HS-27A (cell line): ENCODE results near the gene ZSWIM1.

ENCODE experiments used
- DNase-seq: peaks from one replicate; pipeline ENCODE4 v3.0.0-alpha.2; 2012; ENCODE audit warnings: low read depth, missing footprints

Gene ZSWIM1

DNA sequence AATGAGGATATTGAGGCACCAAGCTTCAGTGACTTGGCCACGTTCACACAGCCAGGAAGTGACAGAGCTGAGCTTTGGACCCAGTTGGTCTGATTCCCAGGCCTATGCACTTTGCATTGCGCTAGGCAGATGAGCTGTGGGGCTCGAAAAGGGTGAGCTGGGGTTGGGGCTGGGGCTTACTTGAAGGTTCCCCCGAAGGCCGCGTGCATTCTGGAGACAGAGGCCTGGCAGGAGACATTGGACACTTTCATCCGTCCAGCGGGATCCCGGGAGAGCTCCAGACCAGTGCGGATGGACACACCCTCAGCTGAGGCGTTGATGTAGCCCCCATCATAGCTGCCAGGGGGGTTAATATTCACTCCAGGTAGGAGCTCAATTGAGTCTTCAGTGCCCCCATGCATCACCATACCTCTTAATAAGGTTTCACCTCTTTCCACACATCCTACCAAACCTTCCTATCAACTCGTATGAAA lies 28.3 kb downstream of the ZSWIM1 start:
- DNase-seq: no peak

DNA sequence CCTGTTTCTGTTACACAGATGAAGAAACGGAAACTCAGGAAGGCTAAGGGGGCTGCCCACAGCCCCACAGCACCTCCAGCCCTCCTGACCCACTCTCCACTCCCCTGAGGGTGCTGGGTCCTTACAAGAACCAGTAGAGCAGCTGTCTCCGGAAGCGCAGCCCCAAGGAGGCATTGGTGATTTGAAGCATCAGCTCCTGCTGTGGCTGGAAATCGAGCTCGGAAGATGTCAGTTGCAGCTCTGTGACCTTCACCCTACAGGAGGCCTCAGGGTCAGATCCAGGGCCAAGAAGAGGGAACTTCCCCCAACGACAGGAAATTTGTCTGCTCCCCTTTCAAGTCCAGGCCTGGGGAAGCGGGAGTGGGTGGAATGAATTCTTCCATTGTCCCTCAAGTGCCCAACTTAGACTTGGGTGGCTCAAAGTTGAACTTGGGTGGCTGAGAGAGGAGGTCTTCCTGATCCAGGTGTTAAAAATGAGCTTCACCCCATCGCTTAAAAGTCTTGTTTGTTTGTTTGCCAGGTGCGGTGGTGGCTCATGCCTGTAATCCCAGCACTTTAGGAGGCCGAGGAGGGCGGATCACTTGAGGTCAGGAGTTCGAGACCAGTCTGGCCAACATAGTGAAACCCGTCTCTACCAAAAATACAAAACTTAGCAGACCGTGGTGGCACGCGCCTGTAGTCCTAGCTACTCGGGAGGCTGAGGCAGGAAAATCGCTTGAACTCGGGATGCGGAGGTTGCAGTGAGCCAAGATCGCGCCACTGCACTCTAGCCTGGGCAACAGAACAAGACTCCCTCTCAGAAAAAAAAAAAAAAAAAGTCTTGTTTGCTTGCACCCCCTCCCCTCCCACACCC lies 29.0 kb downstream of the ZSWIM1 start:
- DNase-seq: no peak

DNA sequence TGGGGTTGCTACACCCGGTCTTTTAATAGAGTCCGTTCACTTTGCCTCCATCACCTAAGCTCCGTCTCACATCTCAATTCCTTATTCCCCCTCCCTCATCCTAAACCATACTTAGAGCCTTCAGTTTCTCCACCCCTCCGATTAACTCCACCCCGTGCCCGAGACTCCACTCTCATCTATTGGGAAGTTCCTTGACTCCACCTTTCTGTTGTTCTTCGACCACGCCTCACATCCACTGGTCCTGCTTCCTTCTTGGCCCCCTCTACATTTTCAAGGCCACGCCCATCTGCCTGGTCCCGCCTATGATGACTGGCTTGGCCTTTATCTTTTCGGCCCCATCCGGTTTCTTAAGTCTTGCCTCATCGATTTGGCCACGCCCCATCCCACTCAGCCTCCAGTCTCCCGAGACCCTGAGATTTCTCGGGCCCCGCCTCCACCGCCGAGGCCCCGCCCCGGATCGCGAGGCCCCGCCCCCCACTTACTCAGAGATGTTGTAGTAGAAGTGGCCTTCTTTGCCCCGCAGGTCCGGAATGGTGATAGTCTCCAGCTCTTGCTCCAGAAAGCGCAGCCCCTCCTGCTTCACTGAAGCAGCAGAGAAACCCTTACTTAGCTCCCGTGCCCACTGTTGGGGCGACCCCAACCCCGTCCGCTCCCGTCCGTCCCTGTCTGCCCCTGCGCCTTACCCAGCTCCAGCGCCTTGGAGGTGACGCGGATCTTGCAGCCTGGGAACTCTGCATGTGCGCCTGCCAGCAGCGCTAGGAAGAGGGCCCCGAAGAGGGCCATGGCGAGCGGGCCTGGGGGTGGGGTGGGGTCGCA lies 29.9 kb downstream of the ZSWIM1 start:
- DNase-seq: peak; percentile 78

DNA sequence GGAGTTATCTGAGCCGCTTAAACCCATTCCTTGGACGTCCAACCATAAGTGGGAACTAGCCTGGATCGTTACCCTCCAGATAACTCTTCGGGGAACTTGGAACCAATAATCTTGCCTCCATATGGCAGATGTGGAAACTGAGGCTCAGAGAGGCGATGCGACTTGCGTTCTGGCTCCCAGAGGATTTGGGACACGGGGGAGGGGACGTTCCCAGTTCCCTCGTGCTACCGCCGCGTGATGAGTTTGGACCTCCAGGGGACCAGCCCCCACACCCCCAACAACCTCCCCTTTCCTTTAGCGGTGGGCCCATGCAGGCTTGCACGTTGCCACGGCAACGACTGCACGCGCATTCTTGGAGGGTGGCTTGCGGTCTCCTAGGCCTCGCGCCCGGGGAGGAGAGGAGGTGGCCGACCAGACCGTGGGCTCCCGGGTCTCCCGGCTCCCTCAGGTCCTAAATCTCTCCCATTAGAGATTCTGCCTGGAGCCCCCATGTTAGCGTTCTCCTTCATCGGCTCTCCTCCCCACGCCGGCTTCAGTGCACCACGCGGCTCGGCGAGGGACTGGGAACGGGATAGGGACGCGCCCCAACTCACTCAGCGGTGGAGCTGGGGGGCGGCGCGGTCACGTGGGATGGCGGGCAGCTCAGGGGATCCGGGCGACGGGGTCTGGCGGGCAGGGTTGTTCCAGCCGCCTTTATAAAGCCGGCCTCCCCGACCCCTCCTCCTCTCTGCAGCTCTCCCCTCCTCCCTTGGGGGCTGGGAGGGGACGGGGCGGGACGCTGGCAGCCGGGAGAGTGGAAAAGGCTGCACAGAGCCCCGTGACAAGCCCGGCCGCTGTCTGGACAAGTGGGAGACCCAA lies 30.7 kb downstream of the ZSWIM1 start, which contains the start of gene PLTP:
Gene PLTP (minus strand): TSS at position 670 of the 858 bp plus-strand sequence. CDS start 703 bp downstream, outside the sequence.
- no peak for DNase-seq

DNA sequence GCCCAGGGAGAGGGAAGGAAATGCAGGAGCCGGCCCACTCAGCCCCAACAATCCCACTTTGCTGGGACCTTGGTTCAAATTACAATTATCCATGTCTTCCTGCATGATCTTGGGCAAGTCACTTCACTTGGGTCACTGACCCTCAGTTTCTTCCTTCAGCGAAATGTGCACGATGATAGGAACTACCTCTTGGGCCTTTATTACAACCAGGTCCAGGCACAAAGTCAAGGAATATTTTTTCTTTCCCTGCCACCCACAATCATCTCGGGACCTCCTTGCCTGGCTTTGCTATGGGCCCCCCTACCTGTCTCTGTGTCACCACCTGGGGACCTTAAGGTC lies 31.3 kb downstream of the ZSWIM1 start:
- no peak for DNase-seq

DNA sequence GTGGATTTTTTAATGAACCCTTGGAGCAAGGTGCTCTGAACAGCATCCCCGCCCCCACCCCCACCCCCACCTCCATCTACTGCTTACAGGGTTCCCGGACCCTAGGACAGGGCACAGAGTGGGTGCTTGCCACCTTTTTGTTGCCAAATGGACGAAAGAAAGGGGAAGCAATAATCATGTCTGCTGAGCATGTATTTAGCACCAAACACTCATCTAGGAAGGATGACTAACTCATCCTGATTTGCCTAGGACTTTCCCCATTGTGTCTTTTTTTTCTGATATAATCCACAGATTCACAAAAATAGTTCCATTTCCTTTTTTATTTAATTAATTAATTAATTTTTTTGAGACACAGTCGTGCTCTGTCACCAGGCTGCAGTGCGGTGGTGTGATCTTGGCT lies 32.1 kb downstream of the ZSWIM1 start:
- no peak for DNase-seq

DNA sequence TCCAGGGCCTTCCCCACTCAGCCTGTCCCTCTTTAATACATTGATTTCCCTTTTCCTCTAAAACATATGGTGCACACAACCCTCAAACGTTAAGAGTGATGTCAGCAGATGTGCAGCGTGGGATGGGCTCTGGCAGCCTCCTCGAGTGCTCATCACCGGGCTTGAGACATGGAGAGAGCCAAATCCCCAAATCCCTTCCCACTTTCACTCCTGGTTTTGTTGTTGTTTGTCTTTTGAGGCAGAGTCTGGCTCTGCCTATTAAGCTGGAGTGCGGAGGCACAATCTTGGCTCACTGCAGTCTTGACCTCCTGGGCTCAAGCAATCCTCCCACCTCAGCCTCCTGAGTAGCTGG lies 36.7 kb downstream of the ZSWIM1 start:
- no peak for DNase-seq

DNA sequence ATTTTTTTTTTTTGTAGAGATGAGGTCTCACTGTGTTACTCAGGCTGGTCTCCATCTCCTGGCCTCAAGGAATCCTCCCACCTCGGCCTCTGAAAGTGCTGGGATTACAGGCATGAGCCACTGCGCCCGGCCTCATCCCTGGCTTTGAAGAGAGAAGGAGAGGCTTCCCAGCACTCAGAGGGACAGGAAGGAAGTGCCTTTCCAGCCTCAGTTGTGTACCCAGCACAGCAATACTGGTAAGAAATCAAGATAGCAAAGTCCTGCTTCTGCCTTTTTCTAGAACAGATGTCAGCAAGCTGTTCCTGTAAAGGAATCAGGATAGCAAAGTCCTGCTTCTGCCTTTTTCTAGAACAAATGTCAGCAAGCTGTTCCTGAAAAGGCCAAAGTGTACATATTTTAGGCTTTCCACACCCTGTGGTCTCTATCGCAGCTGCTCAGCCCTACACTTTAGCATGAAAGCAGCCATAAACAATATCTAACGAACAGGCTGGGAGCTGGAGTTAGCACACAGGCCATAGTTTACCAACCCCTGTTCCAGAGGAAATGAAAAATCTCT lies 37.2 kb downstream of the ZSWIM1 start:
- DNase-seq: no peak

DNA sequence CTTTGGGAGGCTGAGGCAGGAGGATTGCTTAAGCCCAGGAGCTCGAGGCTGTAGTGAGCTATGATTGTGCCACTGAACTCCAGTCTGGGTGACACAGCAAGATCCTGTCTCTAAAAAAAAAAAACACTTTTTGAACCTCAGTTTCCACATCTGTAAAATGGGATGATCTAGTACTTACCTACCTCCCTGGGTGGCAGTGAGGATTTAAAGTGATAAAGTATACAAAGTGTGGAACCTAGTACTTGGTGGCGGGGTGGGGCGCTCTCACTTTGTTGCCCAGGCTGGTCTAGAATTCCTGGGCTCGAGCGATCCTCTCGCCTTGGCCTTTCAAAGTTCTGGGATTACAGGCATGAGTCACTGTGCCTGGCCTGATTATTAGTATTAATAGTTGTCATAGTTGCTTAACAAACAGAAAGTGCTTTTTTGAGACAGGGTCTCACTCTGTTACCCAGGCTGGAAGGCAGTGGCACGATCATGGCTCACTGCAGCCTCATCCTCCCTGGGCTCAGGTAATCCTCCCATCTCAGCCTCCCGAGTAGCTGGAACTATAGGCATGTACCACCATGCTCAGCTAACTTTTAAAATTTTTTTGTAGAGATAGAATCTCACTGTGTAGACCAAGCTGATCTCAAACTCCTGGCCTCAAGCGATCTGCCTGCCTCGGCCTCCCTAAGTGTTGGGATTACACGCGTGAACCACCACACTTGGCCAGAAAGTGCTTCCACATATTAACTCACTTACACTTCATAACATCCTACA lies 37.9 kb downstream of the ZSWIM1 start:
- no peak for DNase-seq

DNA sequence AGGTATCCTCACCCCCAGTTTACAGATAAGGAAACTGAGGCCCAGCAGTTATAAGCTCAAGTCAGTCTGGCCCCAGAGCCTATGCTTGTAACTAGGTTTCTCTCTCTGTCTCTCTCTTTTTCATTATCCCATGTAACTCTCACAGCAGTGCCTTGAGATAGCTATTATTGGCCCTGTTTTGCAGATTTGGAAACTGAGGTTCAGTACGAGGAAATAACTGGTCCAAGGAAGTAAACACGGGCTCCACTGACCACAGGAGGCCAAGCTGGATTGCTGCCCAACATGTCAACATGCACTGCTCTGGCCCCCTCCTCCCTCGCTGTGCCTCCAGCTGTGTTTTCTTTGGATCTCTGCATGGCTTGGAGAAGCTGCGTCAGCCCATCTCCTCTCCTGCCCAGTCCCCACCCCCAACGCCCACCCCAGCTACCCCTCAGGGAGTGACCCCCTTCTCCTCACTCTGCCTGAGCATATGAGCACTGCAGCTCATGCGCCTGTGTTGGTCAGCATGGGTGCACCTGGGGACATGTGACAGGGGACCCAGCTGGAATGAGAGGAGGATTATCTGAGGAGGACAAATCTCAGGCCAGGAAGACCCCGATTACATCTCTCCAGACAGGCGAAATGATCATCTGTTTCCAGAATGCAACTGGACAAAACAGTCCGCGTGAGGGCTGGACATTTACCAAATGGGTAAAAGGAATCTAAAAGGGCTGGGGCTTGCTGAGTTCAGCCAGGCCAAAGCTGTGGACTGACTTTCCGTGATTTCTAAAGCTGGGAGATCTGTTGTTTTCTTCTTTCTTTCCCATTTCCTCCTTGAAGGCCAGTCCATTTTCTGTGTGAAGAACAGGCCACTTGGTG lies 38.7 kb downstream of the ZSWIM1 start:
- DNase-seq: no peak

DNA sequence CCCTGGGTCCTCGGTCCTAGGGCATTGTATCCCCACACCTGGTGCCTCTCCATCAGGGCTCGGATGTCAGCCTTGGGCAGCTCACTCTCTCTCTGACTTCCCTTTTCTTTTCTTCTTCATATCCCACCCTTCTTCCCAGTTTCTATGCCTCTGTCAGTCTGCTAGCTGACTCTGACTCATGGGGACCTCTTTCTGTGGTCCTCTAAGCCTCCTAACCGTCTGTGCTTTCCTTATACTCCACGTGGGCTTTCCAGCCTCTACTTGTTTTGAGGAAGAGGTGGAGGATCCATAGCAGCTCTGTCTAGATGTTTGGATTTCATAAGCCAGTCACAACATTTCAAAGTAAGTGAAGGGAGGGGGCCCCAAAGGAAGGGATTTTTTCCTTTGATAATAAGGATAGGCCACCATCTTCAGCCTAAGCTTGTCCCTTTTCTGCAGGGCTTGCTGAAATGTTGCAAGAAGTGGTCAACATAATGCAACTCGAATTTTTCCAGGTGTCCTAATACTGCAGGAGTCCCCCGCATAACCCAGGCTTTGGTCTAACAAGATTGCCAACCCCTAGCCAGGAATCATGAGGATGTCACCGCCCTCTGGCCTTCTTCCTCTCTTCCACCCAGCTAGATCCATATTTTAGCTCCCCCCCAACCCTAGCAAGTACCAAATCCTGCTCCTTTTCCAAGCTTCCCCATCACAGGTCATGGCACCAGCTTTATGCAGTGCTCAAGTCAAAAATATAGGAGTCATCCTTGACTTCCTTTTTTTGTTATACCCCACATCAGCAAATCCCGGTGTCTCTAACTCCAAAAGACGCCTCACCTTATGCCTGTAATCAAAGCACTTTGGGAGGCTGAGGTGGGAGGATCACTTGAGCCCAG lies 39.7 kb downstream of the ZSWIM1 start:
- no peak for DNase-seq

DNA sequence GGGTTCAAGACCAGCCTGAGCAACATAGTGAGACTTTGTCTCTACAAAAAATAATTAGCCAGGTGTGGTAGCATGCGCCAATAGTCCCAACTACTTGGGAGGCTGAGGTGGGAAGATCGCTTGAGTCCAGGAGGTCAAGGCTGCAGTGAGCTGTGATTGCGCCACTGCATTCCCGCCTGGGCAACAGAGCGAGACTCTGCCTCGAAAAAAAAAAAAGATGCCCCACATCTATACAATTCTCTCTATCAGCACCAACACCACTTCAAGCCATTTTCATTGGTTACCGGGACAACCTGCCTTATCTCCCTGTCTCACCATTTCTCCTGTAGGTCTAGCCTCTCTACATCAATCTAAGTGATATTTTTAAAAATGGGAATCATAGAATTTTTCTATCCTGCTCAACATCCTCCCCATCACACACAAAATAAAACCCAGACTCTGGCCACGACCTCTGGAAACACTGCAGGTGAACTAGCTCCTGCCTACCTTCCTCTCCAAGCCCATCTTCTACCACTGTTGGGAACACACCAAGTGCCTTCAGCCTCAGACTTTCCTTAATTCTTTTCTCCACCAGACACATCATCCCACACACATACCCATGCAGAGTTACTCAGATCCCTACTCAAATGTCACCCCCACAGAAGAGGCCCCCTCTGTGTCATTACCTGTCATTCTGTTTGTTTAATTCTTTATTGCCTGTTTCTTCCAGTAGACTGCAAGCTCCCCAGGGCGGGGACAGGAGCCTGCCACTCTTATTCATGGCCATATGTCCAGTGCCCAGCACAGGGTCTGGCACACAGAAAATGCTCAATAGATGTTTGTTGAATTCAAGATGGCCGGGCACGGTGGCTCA lies 40.5 kb downstream of the ZSWIM1 start:
- no peak for DNase-seq

DNA sequence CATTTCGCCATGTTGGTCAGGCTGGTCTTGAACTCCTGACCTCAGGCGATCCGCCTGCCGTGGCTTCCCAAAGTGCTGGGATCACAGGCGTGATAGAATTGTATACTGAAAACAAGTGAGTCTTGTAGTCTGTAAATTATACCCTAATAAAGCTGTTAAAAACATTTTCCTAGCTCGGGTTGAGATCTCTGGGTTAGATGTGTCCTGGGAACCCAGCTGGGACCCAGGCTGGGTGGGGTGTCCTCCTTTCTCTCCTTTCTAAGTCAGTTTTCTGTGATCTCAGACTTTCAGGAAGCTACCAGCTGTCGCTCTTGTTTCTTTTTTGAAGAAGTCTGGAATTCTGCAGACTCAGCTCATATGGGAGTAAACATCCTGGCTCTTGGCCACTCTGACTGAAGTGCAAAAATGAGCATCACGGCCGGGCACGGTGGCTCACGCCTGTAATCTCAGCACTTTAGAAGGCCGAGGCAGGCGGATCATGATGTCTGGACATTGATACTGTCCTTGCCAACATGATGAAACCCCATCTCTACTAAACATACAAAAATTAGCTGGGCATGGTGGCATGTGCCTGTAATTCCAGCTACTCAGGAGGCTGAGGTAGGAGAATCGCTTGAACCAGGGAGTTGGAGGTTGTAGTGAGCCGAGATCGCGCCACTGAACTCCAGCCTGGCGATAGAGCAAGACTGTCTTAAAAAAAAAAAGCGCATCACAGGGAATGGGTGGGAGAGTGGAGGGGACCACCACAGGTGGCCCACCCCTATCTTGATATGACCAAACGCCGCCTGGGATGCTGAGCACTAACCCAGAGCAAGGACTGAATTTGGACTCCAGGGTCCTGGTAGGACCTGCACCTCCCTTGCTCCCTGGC lies 43.6 kb downstream of the ZSWIM1 start:
- DNase-seq: no peak

DNA sequence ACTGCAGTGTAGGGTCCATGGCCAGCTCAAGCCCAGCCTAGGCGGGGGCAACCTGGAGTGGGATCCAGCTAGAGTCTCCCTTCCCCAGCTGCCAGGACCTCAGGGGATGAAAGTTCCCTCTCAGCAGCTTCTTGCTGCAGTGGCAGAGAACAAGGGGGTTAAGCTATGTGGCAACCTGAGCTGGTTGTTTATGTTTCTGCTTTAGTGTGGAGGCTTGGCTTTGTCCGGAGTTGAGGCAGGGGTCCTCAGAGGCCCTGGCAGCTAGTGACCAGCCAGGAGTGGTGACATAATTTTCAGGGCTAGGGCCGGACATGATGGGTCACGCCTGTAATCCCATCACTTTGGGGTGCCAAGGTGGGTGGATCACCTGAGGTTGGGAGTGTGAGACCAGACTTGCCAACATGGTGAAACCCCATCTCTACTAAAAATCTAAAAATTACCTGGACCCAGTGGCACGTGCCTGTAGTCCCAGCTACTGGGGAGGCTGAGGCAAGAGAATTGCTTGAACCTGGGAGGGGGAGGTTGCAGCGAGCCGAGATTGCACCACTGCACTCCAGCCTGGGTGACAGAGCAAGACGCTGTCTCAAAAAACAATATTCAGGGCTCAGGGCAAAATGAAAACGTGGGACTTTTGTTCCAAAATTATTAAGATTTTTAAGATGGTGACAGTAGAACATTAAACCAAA lies 44.9 kb downstream of the ZSWIM1 start:
- no peak for DNase-seq

DNA sequence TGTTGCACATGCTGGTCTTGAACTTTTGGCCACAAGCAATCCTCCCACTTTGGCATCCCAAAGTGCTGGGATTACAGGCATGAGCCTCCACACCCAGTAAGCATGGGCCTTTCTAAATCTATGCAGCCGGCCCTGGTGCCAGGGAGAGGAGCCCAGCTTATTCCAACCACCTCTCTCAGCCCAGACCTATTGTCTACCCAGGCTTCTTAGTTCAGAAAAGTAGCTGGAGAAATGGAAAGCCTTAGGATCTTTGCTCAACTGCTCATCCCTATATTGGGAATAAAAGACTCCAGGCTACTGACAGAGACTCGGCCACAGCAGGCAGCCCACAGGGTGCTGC lies 45.7 kb downstream of the ZSWIM1 start:
- DNase-seq: no peak

DNA sequence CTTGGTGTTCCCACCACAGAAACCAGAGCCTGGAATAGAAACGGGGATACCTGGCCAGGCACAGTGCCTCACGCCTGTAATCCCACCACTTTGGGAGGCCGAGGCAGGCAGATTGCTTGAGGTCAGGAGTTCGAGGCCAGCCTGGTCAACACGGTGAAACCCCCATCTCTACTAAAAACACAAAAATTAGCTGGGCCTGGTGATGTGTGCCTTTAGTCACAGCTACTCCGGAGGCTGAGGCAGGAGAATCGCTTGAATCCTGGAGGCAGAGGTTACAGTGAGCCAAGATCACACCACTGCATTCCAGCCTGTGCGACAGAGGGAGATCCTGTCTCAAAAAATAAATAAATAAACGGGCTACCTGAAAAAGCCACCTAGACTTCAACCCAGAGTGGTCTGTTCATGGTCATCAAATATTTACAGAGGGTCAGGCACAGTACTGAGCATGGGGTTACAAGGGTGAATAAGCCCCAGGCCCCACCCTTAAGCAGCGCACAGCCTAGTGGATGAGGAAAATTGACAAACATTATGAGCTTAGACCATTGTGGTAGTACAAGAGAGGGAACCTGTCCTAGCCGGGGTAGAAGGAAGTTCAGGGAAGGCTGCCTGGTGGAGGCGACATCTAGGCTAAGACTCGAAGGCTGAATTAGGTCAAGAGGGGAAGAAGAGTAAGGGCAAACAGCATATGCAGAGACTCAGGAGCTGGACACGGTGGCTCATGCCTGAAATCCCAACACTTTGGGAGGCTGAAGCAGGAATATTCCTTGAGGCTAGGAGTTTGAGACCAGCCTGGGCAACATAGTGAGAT lies 46.2 kb downstream of the ZSWIM1 start:
- no peak for DNase-seq
